ENCODE results near the gene IGF2. TPM values are rescaled to one million over a fixed set of nuclear protein-coding genes. Genes with fewer than 3 reads are reported as not detected.
A peak's percentile ranks its signal among the peaks of the same experiment; 100 is the strongest.

IGF2 gene
- total and polyA plus RNA-seq, 8 donors = 3.8 to 164 (median 10.8) TPM

GRCh38 chr11:2136209-2136951, 2.8 kb downstream of the IGF2 start:
- no peak for DNase-seq
- intact Hi-C loops (cut with DNase I; ENCODE audit: low total_unique reads) = no loop called here
- Histone ChIP-seq H3K27ac (no peak overlapping the region), H3K4me3 (peak overlapping the region in 1 of 4 donors; percentile 53), H3K9me3 (no peaks in the 10 kb centered on the region), H3K36me3 (no peaks in the 10 kb centered on the region), H3K27me3 (peaks cover 22 to 100% (median 78%) of the 10 kb centered on the region in 3 donors), H3K4me1 (peaks cover 32 to 43% (median 42%) of the 10 kb centered on the region in 4 donors)
- TF ChIP-seq POLR2A (IDR thresholded peaks at IDR 0.05) (no peak), EP300 (IDR thresholded peaks at IDR 0.05) (no peak), POLR2AphosphoS5 (IDR thresholded peaks at IDR 0.05) (no peak), CTCF (IDR thresholded peaks at IDR 0.05) (no peak)
- 53 to 69% (median 60%) methylated on average over 18 to 24 of the region's 24 CpGs for WGBS, 5 donors

DNA sequence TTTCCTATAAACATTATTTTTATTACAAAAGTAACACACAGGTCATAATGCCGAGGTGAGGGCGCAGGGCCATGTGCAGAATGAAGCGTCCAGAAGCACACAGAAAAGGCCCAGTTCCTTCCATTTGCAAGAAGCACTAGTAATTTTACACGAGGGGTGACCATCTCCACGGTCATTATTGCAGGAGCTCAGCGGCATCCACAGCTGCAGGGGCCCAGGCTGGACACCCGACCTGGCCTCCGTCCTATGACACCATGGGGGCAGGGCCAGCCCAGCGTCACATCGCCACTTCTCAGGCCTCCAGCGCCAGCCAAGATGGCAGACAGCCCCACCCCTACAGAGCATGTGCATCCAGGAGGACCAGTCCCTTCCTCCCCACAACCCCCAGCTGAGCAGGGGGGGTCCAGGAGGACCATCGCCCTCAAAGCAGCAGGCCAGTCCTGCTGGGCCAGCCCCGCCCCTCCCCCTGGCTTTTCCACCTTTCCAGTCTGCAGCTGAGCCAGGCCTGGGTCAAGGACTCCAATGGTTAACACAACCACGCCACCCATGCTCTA, 3.5 kb downstream of the IGF2 start:
- Histone ChIP-seq H3K4me1 (peaks cover 30 to 40% (median 38%) of the 10 kb centered on the region in 4 donors), H3K27ac (no peak overlapping the region), H3K9me3 (no peaks in the 10 kb centered on the region), H3K36me3 (no peaks in the 10 kb centered on the region), H3K27me3 (peaks cover 19 to 98% (median 71%) of the 10 kb centered on the region in 3 donors), H3K4me3 (no peak overlapping the region)
- no peak for TF ChIP-seq POLR2AphosphoS5 (IDR thresholded peaks at IDR 0.05)
- TF ChIP-seq EP300 (IDR thresholded peaks at IDR 0.05) = no peak
- TF ChIP-seq POLR2A (IDR thresholded peaks at IDR 0.05) = no peak
- no peak for TF ChIP-seq CTCF (IDR thresholded peaks at IDR 0.05)
- intact Hi-C loops (cut with DNase I; ENCODE audit: low total_unique reads) = no loop called here
- DNase-seq = no peak
- WGBS, 5 donors = 85 to 93% (median 91%) methylated on average over 12 to 14 of the region's 14 CpGs

DNA sequence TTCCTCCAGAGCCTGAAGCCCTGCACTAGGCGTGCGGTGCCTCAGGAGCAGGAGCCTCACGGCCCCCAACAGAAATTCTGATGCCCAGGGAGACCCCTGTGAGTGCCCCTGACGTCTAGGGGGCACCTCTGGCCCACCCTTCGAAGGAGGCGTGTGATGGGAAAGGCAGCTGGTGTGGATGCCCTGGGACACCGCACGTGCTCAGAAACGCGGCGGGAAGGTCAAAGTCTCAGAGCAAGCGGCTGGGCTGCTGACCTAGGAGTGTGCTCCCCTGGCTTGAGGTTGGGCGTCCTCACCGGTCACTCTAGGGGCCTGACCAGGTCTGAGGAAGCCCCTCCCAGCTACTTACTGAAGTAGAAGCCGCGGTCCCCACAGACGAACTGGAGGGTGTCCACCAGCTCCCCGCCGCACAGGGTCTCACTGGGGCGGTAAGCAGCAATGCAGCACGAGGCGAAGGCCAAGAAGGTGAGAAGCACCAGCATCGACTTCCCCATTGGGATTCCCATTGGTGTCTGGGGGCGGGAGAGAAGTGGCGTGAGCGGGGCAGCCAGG, 4.1 kb downstream of the IGF2 start:
- Histone ChIP-seq H3K4me1 (peaks cover 25 to 34% (median 32%) of the 10 kb centered on the region in 4 donors), H3K36me3 (no peaks in the 10 kb centered on the region), H3K9me3 (no peaks in the 10 kb centered on the region), H3K27ac (no peak overlapping the region), H3K4me3 (no peak overlapping the region), H3K27me3 (peaks cover 13 to 98% (median 65%) of the 10 kb centered on the region in 3 donors)
- DNase-seq = no peak
- intact Hi-C loops (cut with DNase I; ENCODE audit: low total_unique reads) = no loop called here
- WGBS, 5 donors = 81 to 88% (median 86%) methylated on average over 14 to 26 of the region's 26 CpGs
- TF ChIP-seq POLR2A (IDR thresholded peaks at IDR 0.05) (no peak), CTCF (IDR thresholded peaks at IDR 0.05) (no peak), EP300 (IDR thresholded peaks at IDR 0.05) (no peak)

DNA sequence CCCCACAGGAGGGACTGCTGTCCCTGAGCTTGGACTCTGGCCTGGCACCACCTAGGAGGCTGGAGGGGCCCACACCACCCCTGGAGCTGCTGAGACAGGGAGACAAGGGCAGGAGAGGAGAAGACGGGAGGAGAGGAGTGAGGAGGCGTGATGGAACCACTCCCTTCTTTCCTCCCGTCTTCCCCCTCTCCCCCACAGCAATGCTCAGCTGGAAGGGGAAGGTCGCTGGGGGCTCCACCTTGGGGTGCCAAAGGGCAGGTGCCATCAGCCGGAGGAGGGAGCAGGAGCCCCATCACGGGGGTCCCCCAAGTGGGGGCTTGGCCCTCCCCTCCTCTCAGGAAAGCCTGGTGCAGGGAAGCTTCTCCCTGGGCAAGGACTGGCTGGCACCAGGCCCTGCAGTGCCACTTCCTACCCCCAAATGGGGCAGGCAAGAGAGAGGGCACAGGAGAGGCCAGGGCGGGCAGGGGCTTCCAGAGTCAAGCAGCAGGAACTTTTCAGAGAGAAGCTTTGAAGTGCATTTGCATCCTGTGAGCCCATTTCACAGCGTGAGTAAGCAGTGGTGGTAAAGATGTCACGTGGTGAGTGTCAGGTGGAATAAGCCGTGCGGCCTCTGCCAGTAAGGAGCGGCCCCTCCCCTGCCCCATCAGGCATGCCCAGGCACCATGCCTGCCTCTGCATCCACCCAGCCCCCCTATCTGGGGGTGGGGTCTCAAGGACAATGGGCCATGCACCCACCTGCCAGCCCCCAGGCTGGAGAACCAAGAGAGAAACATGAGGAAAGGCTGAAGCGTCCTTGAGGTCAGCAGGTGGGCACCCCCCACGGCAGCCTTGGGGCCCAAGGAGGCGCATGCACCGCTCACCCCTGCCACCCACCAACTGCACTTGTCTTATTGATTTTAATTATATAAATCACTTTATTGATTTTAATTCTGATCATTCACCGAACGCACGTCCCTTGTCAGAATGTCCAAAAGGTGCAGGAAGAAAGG, 4.9 kb downstream of the IGF2 start:
- Histone ChIP-seq H3K4me3 (no peak overlapping the region), H3K9me3 (no peaks in the 10 kb centered on the region), H3K36me3 (no peaks in the 10 kb centered on the region), H3K27ac (no peak overlapping the region), H3K4me1 (peaks cover 18 to 26% (median 25%) of the 10 kb centered on the region in 4 donors), H3K27me3 (peaks cover 5 to 98% (median 57%) of the 10 kb centered on the region in 3 donors)
- WGBS, 5 donors = 74 to 89% (median 78%) methylated on average over 16 to 19 of the region's 19 CpGs
- intact Hi-C loops (cut with DNase I; ENCODE audit: low total_unique reads) = no loop called here
- no peak for TF ChIP-seq CTCF (IDR thresholded peaks at IDR 0.05)
- TF ChIP-seq EP300 (IDR thresholded peaks at IDR 0.05) = no peak
- no peak for TF ChIP-seq POLR2AphosphoS5 (IDR thresholded peaks at IDR 0.05)
- TF ChIP-seq POLR2A (IDR thresholded peaks at IDR 0.05) = no peak
- no peak for DNase-seq
